ENCODE data around the gene SERPINA12. TPM values are rescaled to one million over a fixed set of nuclear protein-coding genes. Genes with fewer than 3 reads are reported as not detected.

The SERPINA12 gene
- total and polyA plus RNA-seq, 2 of the 13 experiments (the other 11 are each of a cell fraction or from before 2014, with no cell fraction given) = 0.08 TPM; not detected in 1

GRCh38 chr14:94539181-94539580, 29.9 kb upstream of the SERPINA12 start:
- no peaks in the 10 kb centered on the region for H3K27me3 ChIP-seq (ENCODE audit: control insufficient read depth in 1 of 2, insufficient read depth in 2 of 2, low read length in 2 of 2)
- no peak overlapping the region for H3K27ac ChIP-seq (ENCODE audit: extremely low read length, insufficient read depth, low read length)
- FAIRE-seq = no peak
- no peak overlapping the region for H2AFZ ChIP-seq (ENCODE audit: low read length)
- CTCF ChIA-PET (ENCODE audit: low intra/inter-chr PET ratio, low total read pairs) = interaction anchor here (2.8 kb wide), 1 partner anchor 105 kb away, joined by 9 read pairs; no protein-coding TSS in a partner anchor
- in situ Hi-C loops (cut with HindIII; ENCODE audit: extremely low pct_ligation_motif_present, low pct_unique_long_range_greater_than_20kb) (no loop called here), intact Hi-C loops (cut with micrococcal nuclease; ENCODE audit: unreplicated experiment) (loop anchor here (5.0 kb wide), 1 partner anchor 1732 kb away; no protein-coding TSS in a partner anchor)
- 59% methylated on average over 7 of the region's 7 CpGs for WGBS (ENCODE audit: low lambda C conversion rate)
- no TSS peak for BruUV-seq (replicated peaks)
- H3K4me1 ChIP-seq (ENCODE audit: insufficient read depth, low read length) = peaks cover 84% of the 10 kb centered on the region
- no peaks in the 10 kb centered on the region for H3K79me2 ChIP-seq (ENCODE audit: insufficient read depth, low read length)
- peak overlapping the region; percentile 88 for H3K4me2 ChIP-seq (ENCODE audit: low read depth, low read length)
- no peaks in the 10 kb centered on the region for H3K9me3 ChIP-seq (ENCODE audit: low read length)
- H3K36me3 ChIP-seq (replicated peaks in 1 of 2; ENCODE audit: control insufficient read depth in 1 of 2, insufficient read depth in 2 of 2, low read length in 2 of 2) = no peaks in the 10 kb centered on the region
- POLR2A ChIA-PET = interaction anchor here (0.9 to 2.8 kb wide), 3 partner anchors 10 to 54 kb away, joined by 3 to 20 read pairs (median 6); no protein-coding TSS in a partner anchor
- H3K9ac ChIP-seq (ENCODE audit: insufficient read depth, low read depth, low read length) = no peak overlapping the region
- ATAC-seq = no peak
- no peak for DNase-seq (ENCODE audit: low spot score)
- H3K4me3 ChIP-seq (replicated peaks in 1 of 3; ENCODE audit: insufficient read depth in 1 of 3, low read depth in 2 of 3, low read length in 3 of 3) = no peak overlapping the region
- no peaks in the 10 kb centered on the region for H4K20me1 ChIP-seq (ENCODE audit: insufficient read depth, low read length)
- TF ChIP-seq NCOA2 (CRISPR knock-in tag; IDR thresholded peaks at IDR 0.05) (no peak), ATF7-NPFF (CRISPR knock-in tag; IDR thresholded peaks at IDR 0.05; ENCODE audit: low read depth) (no peak), KLF12 (CRISPR knock-in tag; IDR thresholded peaks at IDR 0.05; ENCODE audit: borderline replicate concordance) (no peak), ATF7 (IDR thresholded peaks at IDR 0.05) (no peak), ATF7 (CRISPR knock-in tag; IDR thresholded peaks at IDR 0.05) (no peak), ZNF629 (CRISPR knock-in tag; conservative IDR thresholded peaks at IDR 0.05) (no peak), ZNF350 (CRISPR knock-in tag; IDR thresholded peaks at IDR 0.05; ENCODE audit: borderline replicate concordance, low read depth) (no peak), ZNF510 (CRISPR knock-in tag; IDR thresholded peaks at IDR 0.05; ENCODE audit: low read depth) (no peak), HINFP (CRISPR knock-in tag; IDR thresholded peaks at IDR 0.05; ENCODE audit: low read depth) (no peak), ARID3A (IDR thresholded peaks at IDR 0.05; ENCODE audit: low read depth, low read length) (no peak), GATAD1 (CRISPR knock-in tag; IDR thresholded peaks at IDR 0.05) (no peak), ZBTB26 (CRISPR knock-in tag; IDR thresholded peaks at IDR 0.05; ENCODE audit: borderline replicate concordance) (no peak), NFE2L2 (IDR thresholded peaks at IDR 0.05; ENCODE audit: low read length) (no peak), GMEB1 (CRISPR knock-in tag; IDR thresholded peaks at IDR 0.05; ENCODE audit: borderline replicate concordance) (no peak)
- TF ChIP-seq, protein P1, sequence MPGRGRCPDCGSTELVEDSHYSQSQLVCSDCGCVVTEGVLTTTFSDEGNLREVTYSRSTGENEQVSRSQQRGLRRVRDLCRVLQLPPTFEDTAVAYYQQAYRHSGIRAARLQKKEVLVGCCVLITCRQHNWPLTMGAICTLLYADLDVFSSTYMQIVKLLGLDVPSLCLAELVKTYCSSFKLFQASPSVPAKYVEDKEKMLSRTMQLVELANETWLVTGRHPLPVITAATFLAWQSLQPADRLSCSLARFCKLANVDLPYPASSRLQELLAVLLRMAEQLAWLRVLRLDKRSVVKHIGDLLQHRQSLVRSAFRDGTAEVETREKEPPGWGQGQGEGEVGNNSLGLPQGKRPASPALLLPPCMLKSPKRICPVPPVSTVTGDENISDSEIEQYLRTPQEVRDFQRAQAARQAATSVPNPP (CRISPR knock-in tag; IDR thresholded peaks at IDR 0.05) = no peak
- TF ChIP-seq, protein P2, sequence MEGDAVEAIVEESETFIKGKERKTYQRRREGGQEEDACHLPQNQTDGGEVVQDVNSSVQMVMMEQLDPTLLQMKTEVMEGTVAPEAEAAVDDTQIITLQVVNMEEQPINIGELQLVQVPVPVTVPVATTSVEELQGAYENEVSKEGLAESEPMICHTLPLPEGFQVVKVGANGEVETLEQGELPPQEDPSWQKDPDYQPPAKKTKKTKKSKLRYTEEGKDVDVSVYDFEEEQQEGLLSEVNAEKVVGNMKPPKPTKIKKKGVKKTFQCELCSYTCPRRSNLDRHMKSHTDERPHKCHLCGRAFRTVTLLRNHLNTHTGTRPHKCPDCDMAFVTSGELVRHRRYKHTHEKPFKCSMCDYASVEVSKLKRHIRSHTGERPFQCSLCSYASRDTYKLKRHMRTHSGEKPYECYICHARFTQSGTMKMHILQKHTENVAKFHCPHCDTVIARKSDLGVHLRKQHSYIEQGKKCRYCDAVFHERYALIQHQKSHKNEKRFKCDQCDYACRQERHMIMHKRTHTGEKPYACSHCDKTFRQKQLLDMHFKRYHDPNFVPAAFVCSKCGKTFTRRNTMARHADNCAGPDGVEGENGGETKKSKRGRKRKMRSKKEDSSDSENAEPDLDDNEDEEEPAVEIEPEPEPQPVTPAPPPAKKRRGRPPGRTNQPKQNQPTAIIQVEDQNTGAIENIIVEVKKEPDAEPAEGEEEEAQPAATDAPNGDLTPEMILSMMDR (CRISPR knock-in tag; IDR thresholded peaks at IDR 0.05) = no peak

All from HepG2 (cell line).